HG03460 (cell line): ENCODE results near the gene POLR2F.
"Not testable (repeated sequence)": the region's sequence is repeated elsewhere in the genome, so short reads cannot be mapped to it uniquely, and the experiment has no call there.

Experiments
- ATAC-seq: cut with Tn5 transposase; IDR thresholded peaks from one replicate; pipeline ENCODE4 v1.9.1; 2021; ENCODE audit not compliant: unreplicated experiment

POLR2F gene

GRCh38 chr22:37925330-37925729 is 28.2 kb upstream of the POLR2F start:
- ATAC-seq = no peak

DNA sequence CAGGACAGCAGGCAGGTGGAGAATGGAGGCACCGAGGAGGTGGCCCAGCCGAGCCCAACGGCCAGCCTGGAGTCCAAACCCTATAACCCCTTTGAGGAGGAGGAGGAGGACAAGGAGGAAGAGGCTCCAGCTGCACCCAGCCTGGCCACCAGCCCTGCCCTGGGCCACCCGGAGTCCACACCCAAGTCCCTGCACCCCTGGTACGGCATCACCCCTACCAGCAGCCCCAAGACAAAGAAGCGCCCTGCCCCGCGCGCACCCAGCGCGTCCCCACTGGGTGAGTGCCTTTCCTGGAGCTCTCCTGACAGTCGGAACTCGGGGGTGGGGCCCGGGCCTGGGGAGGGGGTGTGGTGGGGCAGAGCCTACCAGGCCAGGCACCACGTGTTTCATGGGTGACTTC is 27.7 kb upstream of the POLR2F start:
- ATAC-seq = no peak

GRCh38 chr22:37926358-37926757 is 27.1 kb upstream of the POLR2F start:
- no peak for ATAC-seq

DNA sequence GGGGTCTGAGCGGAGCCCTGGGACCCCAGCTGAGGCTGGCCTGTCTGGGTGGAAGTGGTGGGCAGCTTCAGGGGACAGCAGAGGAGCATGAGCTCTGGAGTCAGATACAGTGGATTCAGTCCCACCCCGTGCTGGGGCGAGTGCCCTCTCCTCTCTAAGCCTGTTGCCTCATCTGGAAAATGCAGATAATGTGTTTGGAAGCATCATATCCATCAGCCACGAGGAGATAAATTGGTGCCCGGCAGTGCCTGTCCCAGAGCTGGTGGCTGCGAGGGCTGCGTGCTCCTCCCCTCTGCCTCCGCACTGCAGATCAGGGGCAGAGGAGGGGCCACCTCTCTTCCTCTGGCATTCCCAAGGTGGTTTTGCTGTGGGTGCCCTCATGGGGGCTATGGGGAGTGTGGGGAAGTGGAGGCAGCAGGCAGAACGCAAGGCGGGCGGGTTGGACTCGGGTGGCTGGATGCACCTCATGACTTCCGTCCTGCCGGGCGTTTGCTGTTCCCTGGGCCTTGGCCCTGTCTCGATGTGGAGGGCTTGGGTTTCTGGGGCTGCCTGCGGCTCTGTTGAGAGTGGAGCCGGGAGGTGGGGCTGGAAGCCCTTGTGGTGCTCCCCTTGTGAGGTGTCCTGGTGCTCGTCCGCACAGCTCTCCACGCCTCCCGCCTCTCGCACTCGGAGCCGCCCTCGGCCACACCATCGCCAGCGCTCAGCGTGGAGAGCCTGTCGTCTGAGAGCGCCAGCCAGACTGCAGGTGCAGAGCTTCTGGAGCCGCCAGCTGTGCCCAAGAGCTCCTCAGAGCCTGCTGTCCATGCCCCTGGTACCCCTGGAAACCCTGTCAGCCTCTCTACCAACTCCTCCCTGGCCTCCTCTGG is 26.5 kb upstream of the POLR2F start:
- ATAC-seq = no peak

DNA sequence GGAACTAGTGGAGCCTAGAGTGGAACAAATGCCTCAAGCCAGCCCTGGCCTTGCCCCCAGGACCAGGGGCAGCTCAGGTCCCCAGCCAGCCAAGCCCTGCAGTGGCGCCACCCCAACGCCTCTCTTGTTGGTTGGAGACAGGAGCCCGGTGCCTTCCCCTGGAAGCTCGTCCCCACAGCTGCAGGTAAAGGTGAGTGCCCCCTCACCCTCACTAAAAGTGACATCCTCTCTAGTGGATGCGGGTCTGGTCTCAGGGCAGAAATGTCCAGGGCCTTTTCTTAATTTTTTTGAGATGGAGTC is 25.9 kb upstream of the POLR2F start:
- no peak for ATAC-seq

- ATAC-seq = no peak
Observed at GRCh38 chr22:37929390-37929789, 24.1 kb upstream of the POLR2F start.

DNA sequence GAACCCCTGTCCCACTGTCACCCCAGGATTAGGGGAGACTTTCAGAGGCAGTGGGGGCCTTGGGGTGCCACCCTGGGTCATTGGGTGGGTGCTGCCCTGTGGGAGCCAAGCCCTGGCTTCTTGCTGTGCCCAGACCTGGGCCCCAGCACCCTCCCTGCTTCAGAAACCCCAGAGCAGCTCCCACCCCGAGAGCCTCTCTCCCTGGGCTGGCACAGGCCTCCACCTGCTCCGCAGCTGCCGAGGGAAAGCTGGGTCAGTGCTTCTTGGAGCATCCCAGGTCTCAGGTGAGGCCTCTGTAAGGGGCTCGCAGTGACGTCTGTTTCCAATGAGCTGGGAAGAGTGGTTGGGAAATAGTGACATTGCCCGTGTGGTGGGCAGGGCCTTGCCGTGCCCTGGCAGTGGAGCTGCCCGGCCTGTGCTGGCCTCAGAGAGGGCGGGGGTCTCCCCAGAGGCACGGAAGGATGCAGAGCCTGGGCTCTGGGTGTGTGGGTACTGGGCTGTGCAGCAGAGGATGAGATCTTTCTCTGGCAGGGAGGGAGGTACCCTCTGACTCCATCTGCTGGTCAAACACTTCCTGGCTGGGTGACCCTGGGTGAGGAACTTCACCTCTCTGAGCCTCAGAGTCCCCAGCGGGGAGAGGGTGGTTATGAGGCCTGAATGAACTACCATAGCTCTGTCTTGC is 23.1 kb upstream of the POLR2F start:
- no peak for ATAC-seq

DNA sequence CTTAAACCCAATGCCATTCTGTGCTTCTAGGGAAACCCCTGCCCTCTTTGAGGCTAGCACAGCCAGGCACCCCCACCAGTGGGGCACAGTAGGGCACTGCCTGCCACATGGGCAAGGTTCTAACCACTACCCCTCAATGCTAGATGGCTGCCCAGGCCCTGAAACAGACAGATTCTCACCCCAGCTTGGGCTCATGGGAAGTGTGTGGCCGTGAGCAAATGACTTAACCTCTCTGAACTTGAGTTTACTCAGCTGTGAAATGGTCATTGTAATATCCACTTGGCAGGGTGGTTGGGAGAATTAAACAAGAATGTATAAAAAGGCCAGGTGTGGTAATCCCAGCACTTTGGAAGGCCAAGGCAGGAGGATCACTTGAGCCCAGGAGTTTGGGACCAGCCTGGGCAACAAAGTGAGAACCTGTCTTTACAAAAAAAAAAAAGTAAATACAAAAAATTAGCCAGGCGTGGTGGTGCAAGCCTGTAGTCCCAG is 22.5 kb upstream of the POLR2F start:
- ATAC-seq = no peak

DNA sequence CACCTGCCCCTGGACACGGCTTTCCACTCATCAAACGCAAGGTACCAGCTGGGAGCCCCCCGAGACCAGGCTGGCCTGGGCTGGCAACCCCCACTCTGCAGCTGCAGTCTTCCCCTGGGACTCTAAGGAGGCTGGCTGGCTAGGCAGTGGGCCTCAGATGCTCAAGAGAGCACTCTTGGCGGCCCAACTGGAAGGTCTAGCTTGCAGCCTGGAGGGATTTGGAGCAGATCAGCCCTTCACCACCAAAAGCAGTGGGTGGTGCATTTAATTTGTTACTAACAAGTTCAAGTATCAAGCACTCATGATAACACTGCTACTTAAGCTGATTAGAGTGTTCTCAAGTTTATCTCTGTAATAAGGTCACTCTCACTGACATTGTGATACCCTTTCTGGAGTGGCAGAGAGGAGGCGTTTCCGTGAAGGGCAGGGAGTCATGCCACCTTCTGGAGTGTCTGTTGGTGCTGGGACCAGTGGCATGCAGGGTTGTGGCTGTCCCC is 21.6 kb upstream of the POLR2F start:
- no peak for ATAC-seq

GRCh38 chr22:37932401-37932800 is 21.1 kb upstream of the POLR2F start:
- no peak for ATAC-seq

- ATAC-seq = no peak
Observed at GRCh38 chr22:37932821-37933578, 20.5 kb upstream of the POLR2F start.

DNA sequence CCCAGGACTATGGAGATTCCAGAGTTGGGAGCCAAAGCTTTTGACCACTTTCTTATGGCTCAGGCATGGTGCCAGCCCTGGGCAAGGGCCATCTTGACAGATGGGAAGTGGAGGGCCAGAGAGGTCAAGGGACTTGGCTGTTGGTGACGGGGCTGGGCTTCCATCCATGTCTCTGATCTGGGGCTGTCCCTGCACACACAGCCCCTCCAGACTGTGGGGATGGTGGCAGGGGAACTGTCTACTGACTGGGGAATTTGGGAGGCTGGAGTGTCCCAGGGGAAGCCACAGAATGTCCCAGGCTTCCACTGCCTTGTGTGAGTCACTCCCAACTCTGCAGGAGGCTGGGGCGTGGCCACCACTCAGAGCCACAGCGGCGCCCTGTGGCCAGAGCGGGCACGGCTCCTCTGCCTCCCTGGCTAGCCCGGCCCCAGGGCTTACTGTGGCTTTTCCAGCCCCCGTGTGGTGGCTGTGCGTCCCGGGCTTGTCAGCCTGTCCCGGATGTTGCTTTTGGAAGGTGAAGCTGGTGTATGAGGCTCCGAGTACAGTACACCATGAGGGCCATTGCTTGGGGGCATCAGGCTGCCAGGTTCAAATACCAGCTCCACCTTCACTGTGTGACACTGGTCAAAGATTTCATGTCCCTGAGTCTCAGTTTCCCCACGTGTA is 19.7 kb upstream of the POLR2F start:
- ATAC-seq = no peak

GRCh38 chr22:37940698-37941376 is 12.7 kb upstream of the POLR2F start:
- no peak for ATAC-seq

DNA sequence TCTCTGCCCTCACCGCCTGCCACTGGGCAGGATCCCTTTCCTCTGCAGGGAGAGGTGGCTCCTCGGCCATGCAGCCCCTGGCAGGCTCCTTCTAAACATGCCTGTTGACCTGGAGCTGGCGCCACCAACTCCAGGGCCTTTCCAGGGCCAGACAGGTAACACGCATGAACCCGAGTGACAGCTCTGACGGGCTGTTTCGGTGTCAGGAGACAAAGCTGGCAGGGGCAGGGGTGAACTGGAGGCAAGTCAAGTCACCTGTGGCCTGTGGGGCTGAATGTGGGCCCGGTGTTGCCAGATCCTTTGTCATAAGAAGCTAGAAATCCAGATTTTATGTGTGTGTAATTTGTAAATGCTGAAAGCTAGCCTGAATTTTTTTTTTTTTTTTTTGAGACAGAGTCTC is 11.4 kb upstream of the POLR2F start:
- no peak for ATAC-seq

- ATAC-seq = no peak
Observed at GRCh38 chr22:37943136-37943824, 10.2 kb upstream of the POLR2F start.

GRCh38 chr22:37943825-37944198 is 9.7 kb upstream of the POLR2F start:
- ATAC-seq = no peak

DNA sequence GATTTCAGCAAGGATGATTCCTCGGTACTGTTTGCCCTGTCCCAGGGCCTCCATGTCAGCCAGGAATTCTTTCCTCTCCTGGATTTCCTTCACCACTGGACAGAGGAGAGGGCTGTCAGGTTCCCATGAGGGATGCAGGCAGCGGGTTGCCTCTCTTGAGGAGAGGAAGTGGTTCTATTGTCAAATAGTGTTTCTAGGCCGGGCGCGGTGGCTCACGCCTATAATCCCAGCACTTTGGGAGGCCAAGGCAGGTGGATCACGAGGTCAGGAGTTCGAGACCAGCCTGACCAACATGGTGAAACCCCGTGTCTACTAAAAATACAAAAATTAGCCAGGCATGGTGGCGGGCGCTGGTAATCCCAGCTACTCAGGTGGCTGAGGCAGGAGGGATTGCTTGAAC is 9.1 kb upstream of the POLR2F start:
- ATAC-seq = not testable (repeated sequence)

DNA sequence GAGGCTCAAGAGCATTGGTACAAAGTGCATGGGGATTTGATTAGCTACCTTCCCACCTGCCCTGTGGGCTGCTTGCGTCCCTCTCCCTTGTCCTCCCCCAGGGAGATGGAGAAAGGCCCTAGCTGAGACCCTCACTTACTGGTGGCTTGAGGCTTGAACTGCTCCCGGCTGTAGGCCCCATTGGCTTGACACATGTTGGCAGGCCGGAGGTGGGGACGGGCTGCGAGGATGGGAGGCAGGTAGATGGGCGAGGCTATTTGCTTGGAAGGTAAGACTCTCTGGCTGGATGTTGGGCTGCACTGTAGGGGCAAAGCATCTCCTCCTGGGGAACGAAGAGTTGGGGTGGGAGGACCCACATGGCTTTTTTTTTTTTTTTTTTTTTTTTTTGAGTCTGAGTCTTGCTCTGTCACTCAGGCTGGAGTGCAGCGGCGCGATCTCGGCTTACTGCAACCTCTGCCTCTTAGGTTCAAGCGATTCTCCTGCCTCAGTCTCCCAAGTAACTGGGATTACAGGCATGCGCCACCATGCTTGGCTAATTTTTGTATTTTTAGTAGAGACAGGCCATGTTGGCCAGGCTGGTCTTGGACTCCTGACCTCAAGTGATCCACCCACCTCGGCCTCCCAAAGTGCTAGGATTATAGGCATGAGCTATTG is 6.2 kb upstream of the POLR2F start:
- not testable (repeated sequence) for ATAC-seq

GRCh38 chr22:37951305-37951704 is 2.2 kb upstream of the POLR2F start:
- ATAC-seq = no peak
